H1 (cell line): ENCODE data around the gene PSMF1. TPM values are rescaled to one million over a fixed set of nuclear protein-coding genes. Genes with fewer than 3 reads are reported as not detected.

Source experiments
- CTCF ChIA-PET: fragments of 300-600 bp; sonication (Branson Sonifier 250); formaldehyde crosslinking; loops from one replicate; lab custom pipeline; 2021; ENCODE audit not compliant: partially characterized antibody; lab: Charles Lee
- POLR2A ChIA-PET: fragments of 300-600 bp; sonication (Branson Sonifier 250); formaldehyde crosslinking; loops from one replicate; lab custom pipeline; 2021; ENCODE audit warnings: inconsistent platforms; ENCODE audit not compliant: partially characterized antibody; lab: Charles Lee
- DNase-seq, 2 experiments: peaks; one replicate each; pipeline versions ENCODE4 v3.0.0 to v3.0.0-alpha.2; 2010 to 2022; ENCODE audit warnings: low spot score in 2 of 2, low read depth in 1 of 2, mixed read lengths in 1 of 2
- FAIRE-seq: peaks from 2 replicates; lab custom pipeline; 2011; peaks lifted over from hg19 to GRCh38; lab: Jason Lieb, UNC
- H2AFZ ChIP-seq: 2 replicates; pipeline ENCODE4 v1.8.1; 2012; ENCODE audit warnings: low read length, inconsistent platforms
- H2AK5ac ChIP-seq: 2 replicates; pipeline ENCODE4 v1.6.1; 2013; ENCODE audit warnings: low read depth, low read length
- H2BK120ac ChIP-seq: replicated peaks from 2 replicates; pipeline ENCODE3; 2013; ENCODE audit warnings: low read depth, low read length, inconsistent platforms
- H2BK12ac ChIP-seq: 2 replicates; pipeline ENCODE4 v1.6.1; 2013; ENCODE audit warnings: low read depth, low read length
- H2BK15ac ChIP-seq: 2 replicates; pipeline ENCODE4 v1.6.1; 2013; ENCODE audit warnings: low read length
- H2BK20ac ChIP-seq: 2 replicates; pipeline ENCODE4 v1.6.1; 2013; ENCODE audit warnings: low read length
- H2BK5ac ChIP-seq: 2 replicates; pipeline ENCODE4 v1.6.1; 2013; ENCODE audit warnings: low read depth, low read length
- H3K14ac ChIP-seq: 2 replicates; pipeline ENCODE4 v1.6.1; 2013; ENCODE audit warnings: inconsistent platforms; ENCODE audit not compliant: insufficient read length
- H3K18ac ChIP-seq: 2 replicates; pipeline ENCODE4 v1.6.1; 2013; ENCODE audit warnings: low read length; ENCODE audit errors: extremely low read depth
- H3K23ac ChIP-seq: 2 replicates; pipeline ENCODE4 v1.6.1; 2013; ENCODE audit warnings: inconsistent platforms; ENCODE audit not compliant: insufficient read length
- H3K23me2 ChIP-seq: 2 replicates; pipeline ENCODE4 v1.6.1; 2013; ENCODE audit warnings: low read depth, low read length
- H3K27ac ChIP-seq: 2 replicates; pipeline ENCODE4 v1.6.1; 2011; ENCODE audit warnings: low read depth, low read length, inconsistent platforms
- H3K27me3 ChIP-seq, 4 experiments: replicated peaks in 1 of 4; 1 replicate in 1 of 4; 2 replicates in 3 of 4; pipeline versions ENCODE4 v1.6.1 to v1.8.1; 2011 to 2013; ENCODE audit warnings: low read length in 3 of 4, mild to moderate bottlenecking in 3 of 4, inconsistent platforms in 2 of 4, mixed read lengths in 2 of 4, moderate library complexity in 1 of 4; ENCODE audit not compliant: control insufficient read depth in 3 of 4, insufficient read depth in 3 of 4; ENCODE audit errors: extremely low read depth in 1 of 4
- H3K36me3 ChIP-seq, 4 experiments: 2 replicates each; pipeline versions ENCODE4 v1.6.1 to v1.8.1; 2011 to 2013; ENCODE audit warnings: mild to moderate bottlenecking in 4 of 4, low read length in 3 of 4, moderate library complexity in 2 of 4, control low read depth in 1 of 4, inconsistent platforms in 1 of 4; ENCODE audit not compliant: insufficient read depth in 4 of 4, control insufficient read depth in 2 of 4
- H3K4ac ChIP-seq: replicated peaks from 2 replicates; pipeline ENCODE3; 2013; ENCODE audit warnings: low read length, low read depth, mixed read lengths, inconsistent platforms; ENCODE audit not compliant: insufficient read length
- H3K4me1 ChIP-seq, 4 experiments: replicated peaks in 1 of 4; 1 replicate in 1 of 4; 2 replicates in 3 of 4; pipeline versions ENCODE4 v1.6.1 to v1.8.1; 2011 to 2013; ENCODE audit warnings: low read length in 3 of 4, inconsistent platforms in 2 of 4, mixed read lengths in 1 of 4; ENCODE audit not compliant: insufficient read depth in 4 of 4, control insufficient read depth in 3 of 4
- H3K4me2 ChIP-seq, 2 experiments: 2 replicates each; pipeline versions ENCODE4 v1.6.1 to v1.8.1; 2011 to 2013; ENCODE audit warnings: low read depth in 2 of 2, low read length in 2 of 2, control low read depth in 1 of 2, inconsistent platforms in 1 of 2, mild to moderate bottlenecking in 1 of 2; ENCODE audit not compliant: insufficient read depth in 1 of 2
- H3K4me3 ChIP-seq, 4 experiments: fragments of 200-600, 300-600 bp in 1 of 4; sonication (generic), shearing (Covaris generic), sonication (Bioruptor Twin) in 1 of 4; 2 replicates each; pipeline versions ENCODE4 v1.5.1 to v1.8.1; 2011 to 2016; ENCODE audit warnings: low read length in 4 of 4, low read depth in 3 of 4, control low read depth in 2 of 4, inconsistent platforms in 2 of 4, mild to moderate bottlenecking in 2 of 4, mixed read lengths in 1 of 4, moderate library complexity in 1 of 4; ENCODE audit not compliant: insufficient read depth in 2 of 4; ENCODE audit errors: extremely low read depth in 1 of 4
- H3K56ac ChIP-seq: replicated peaks from 2 replicates; pipeline ENCODE3; 2013; ENCODE audit warnings: low read depth, mild to moderate bottlenecking, mixed read lengths, low read length, inconsistent platforms; ENCODE audit not compliant: insufficient read length
- H3K79me1 ChIP-seq: 2 replicates; pipeline ENCODE4 v1.6.1; 2013; ENCODE audit warnings: low read depth, low read length, control low read depth
- H3K79me2 ChIP-seq, 2 experiments: 2 replicates each; pipeline versions ENCODE4 v1.6.1 to v1.8.1; 2012 to 2013; ENCODE audit warnings: low read length in 2 of 2, mild to moderate bottlenecking in 2 of 2, inconsistent platforms in 1 of 2; ENCODE audit not compliant: insufficient read depth in 2 of 2, control insufficient read depth in 1 of 2
- H3K9ac ChIP-seq, 4 experiments: replicated peaks in 1 of 4; 1 replicate in 1 of 4; 2 replicates in 3 of 4; pipeline versions ENCODE4 v1.6.1 to v1.8.1; 2011 to 2013; ENCODE audit warnings: low read depth in 3 of 4, low read length in 3 of 4, control low read depth in 2 of 4, mild to moderate bottlenecking in 2 of 4, moderate library complexity in 2 of 4, inconsistent platforms in 1 of 4; ENCODE audit errors: extremely low read depth in 1 of 4
- H3K9me3 ChIP-seq, 2 experiments: 2 replicates each; pipeline versions ENCODE4 v1.6.1 to v1.8.1; 2012 to 2013; ENCODE audit warnings: mild to moderate bottlenecking in 2 of 2, moderate library complexity in 2 of 2, control low read depth in 1 of 2, inconsistent platforms in 1 of 2, low read depth in 1 of 2, low read length in 1 of 2, mixed read lengths in 1 of 2; ENCODE audit not compliant: insufficient read depth in 2 of 2
- H4K20me1 ChIP-seq, 2 experiments: replicated peaks in 1 of 2; 2 replicates each; pipeline versions ENCODE3 to v1.8.1; 2011 to 2013; ENCODE audit warnings: inconsistent platforms in 2 of 2, low read length in 2 of 2, mild to moderate bottlenecking in 1 of 2; ENCODE audit not compliant: insufficient read depth in 2 of 2, control insufficient read depth in 1 of 2
- H4K5ac ChIP-seq: 2 replicates; pipeline ENCODE4 v1.6.1; 2013; ENCODE audit warnings: low read length, low read depth, mixed read lengths, inconsistent platforms; ENCODE audit not compliant: insufficient read length
- H4K8ac ChIP-seq: 2 replicates; pipeline ENCODE4 v1.8.0; 2013; ENCODE audit warnings: mild to moderate bottlenecking, moderate library complexity, low read length, inconsistent platforms; ENCODE audit not compliant: insufficient read depth; ENCODE audit errors: extremely low read depth
- H4K91ac ChIP-seq: replicated peaks from 2 replicates; pipeline ENCODE3; 2013; ENCODE audit warnings: low read length, mixed read lengths, inconsistent platforms; ENCODE audit not compliant: insufficient read length
- NANOG ChIP-seq: IDR thresholded peaks from 2 replicates; pipeline ENCODE4 v1.6.1; 2011; ENCODE audit warnings: low read length, low read depth, mild to moderate bottlenecking, inconsistent platforms; ENCODE audit not compliant: insufficient read depth, poor library complexity, severe bottlenecking
- TBP ChIP-seq: IDR thresholded peaks from 2 replicates; pipeline ENCODE4 v1.6.1; 2011; ENCODE audit warnings: low read depth, low read length, improper control_type of control experiment
- WGBS, 2 experiments: shearing (Covaris generic) in 1 of 2; methylation state at CpG; one replicate each; pipeline versions ENCODE4 v1.1.6 to v1.1.7; 2013 to 2015; ENCODE audit warnings: low lambda C conversion rate in 2 of 2, mixed read lengths in 2 of 2, inconsistent platforms in 1 of 2, low coverage in 1 of 2, missing lambda C conversion rate in 1 of 2; ENCODE audit not compliant: insufficient replicate concordance in 2 of 2, insufficient coverage in 1 of 2, insufficient read length in 1 of 2; ENCODE audit errors: extremely low coverage in 1 of 2, missing lambda C conversion rate in 1 of 2; 5-methylcytosine and 5-hydroxymethylcytosine counted together
- polyA plus RNA-seq, 7 experiments: library from polyadenylated mRNA; depleted of rRNA in 3 of 7; stranded (reverse) in 5 of 7; unstranded in 2 of 7; fragments of >200 nt in 5 of 7; fragments of 200-250 nt in 2 of 7; gene quantifications; 1 replicate in 5 of 7; 2 replicates in 1 of 7; 4 replicates in 1 of 7; pipeline versions ENCODE4 v1.2.1 to v1.2.3, GENCODE V29; 2011 to 2013; ENCODE audit warnings: missing spikeins in 2 of 7, mixed read lengths in 2 of 7
- total RNA-seq: library from RNA; stranded (reverse); fragmentation: NEBNext Ultra II Directional; extraction: Animal tissue kit (Norgen Biotek cat#: 25700); gene quantifications from 2 replicates; pipeline ENCODE4 v1.2.1, GENCODE V29; 2021

Gene PSMF1
- total and polyA plus RNA-seq, 2 of the 8 experiments (the other 6 are each of a cell fraction or from before 2014, with no cell fraction given), result 106 to 159 TPM

DNA sequence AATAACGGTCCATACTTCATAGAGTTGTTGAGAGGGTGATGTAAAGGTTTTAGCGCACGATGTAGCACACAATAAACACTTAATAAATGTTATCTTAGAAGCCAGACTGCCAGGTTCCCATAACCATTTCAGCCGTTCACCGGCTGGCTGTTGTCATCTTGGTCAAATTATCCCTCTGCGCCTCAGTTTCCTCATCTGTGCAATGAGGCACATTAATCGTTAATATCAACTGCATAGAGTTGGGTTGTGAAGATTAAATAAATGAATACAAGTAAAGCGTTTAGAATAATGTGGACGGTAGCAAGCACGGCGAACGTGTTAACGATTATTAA, 432 bp upstream of the PSMF1 start:
- CTCF ChIA-PET, result interaction anchor here (1.0 to 1.9 kb wide), 2 partner anchors 10 to 183 kb away, joined by 4 to 10 read pairs; no protein-coding TSS in a partner anchor
- POLR2A ChIA-PET, result interaction anchor here (0.7 to 2.3 kb wide), 5 partner anchors 39 to 337 kb away, joined by 3 to 5 read pairs (median 4); no protein-coding TSS in a partner anchor

More for the DNA sequence above, 432 bp upstream of the PSMF1 start:
- Histone ChIP-seq H2BK15ac (0 out of 2 replicates have a peak overlapping the region, but pooled peaks have one; percentile 72), H4K8ac (no peak overlapping the region), H3K36me3 (peaks cover 0 to 2% (median 0%) of the 10 kb centered on the region in 4 experiments; a peak in 3 of 8 replicates), H3K23me2 (peaks cover 11% of the 10 kb centered on the region; the same call in 1 of the 2 replicates), H2BK12ac (no peak overlapping the region), H3K14ac (no peak overlapping the region), H4K20me1 (peaks cover 0 to 3% of the 10 kb centered on the region in 2 experiments), H3K4ac (no peak overlapping the region), H2BK20ac (no peak overlapping the region), H3K9ac (peak overlapping the region in 2 of 4 experiments; percentile 25 to 61; a peak in 2 of 7 replicates), H3K56ac (no peak overlapping the region), H3K9me3 (no peaks in the 10 kb centered on the region), H2BK5ac (0 out of 2 replicates have a peak overlapping the region, but pooled peaks have one; percentile 10), H3K23ac (no peak overlapping the region), H3K4me1 (peaks cover 0 to 7% (median 2%) of the 10 kb centered on the region in 4 experiments; a peak in 4 of 7 replicates), H2AK5ac (no peak overlapping the region), H3K27me3 (no peaks in the 10 kb centered on the region), H3K79me2 (peaks cover 17 to 44% of the 10 kb centered on the region in 2 experiments), H3K4me2 (peak overlapping the region; percentile 78 to 92), H4K5ac (no peak overlapping the region), H2AFZ (peak overlapping the region; percentile 95), H3K4me3 (peak overlapping the region; percentile 37 to 98 (median 70); a peak in 6 of 8 replicates), H3K18ac (0 out of 2 replicates have a peak overlapping the region, but pooled peaks have one; percentile 13), H4K91ac (peak overlapping the region; percentile 52), H3K27ac (0 out of 2 replicates have a peak overlapping the region, but pooled peaks have one; percentile 17), H3K79me1 (peaks cover 4% of the 10 kb centered on the region; the same call in 1 of the 2 replicates), H2BK120ac (peak overlapping the region; percentile 69)
- DNase-seq (no peak), FAIRE-seq (no peak)
- no peak for TF ChIP-seq TBP
- no peak for TF ChIP-seq NANOG
- WGBS, 2 experiments, result 47% methylated on average over 13 of the region's 13 CpGs; no CpG with 5 or more reads in 1 of the 2 experiments
